Lower leg skin (tissue), 3 donors: ENCODE results near the gene FGF12.

ENCODE experiments used
- POLR2A ChIP-seq, 2 donors: fragments of 450-650 bp; IDR thresholded peaks; one replicate each; pipeline ENCODE4 v1.6.1; 2016 to 2017; ENCODE audit warnings: antibody characterized with exemption in 2 of 2, mild to moderate bottlenecking in 1 of 2, moderate library complexity in 1 of 2
- TF ChIP-seq, protein P1 (sequence below), 3 donors: fragments of 450-650 bp; IDR thresholded peaks; one replicate each; pipeline ENCODE4 v1.5.1; 2016; ENCODE audit warnings: antibody characterized with exemption in 3 of 3, mild to moderate bottlenecking in 3 of 3, moderate library complexity in 2 of 3

DNA sequence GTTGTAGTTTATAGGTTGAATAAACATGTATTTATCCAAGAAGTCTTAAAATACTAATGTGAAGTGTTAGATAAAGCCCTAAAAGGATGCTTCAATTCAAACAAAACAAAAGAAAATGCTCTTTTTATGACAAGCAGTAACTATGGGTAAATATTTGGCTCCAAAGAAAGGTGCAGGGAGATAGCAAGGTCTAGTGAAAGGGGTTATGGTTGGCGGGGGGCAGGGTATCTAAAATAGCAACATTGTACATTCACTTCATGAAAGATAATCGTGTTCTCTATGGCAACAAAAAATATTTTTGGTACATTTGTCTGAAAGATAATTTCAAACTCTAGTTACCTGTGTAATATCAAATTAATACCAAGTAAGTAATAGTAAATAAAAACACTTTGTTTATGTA lies 149.5 kb downstream of the FGF12 start:
- TF ChIP-seq, protein P1, sequence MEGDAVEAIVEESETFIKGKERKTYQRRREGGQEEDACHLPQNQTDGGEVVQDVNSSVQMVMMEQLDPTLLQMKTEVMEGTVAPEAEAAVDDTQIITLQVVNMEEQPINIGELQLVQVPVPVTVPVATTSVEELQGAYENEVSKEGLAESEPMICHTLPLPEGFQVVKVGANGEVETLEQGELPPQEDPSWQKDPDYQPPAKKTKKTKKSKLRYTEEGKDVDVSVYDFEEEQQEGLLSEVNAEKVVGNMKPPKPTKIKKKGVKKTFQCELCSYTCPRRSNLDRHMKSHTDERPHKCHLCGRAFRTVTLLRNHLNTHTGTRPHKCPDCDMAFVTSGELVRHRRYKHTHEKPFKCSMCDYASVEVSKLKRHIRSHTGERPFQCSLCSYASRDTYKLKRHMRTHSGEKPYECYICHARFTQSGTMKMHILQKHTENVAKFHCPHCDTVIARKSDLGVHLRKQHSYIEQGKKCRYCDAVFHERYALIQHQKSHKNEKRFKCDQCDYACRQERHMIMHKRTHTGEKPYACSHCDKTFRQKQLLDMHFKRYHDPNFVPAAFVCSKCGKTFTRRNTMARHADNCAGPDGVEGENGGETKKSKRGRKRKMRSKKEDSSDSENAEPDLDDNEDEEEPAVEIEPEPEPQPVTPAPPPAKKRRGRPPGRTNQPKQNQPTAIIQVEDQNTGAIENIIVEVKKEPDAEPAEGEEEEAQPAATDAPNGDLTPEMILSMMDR (IDR thresholded peaks at IDR 0.05): no peak
- no peak for TF ChIP-seq POLR2A (IDR thresholded peaks at IDR 0.05)
